ENCODE measurements around the gene VPS37D.
"Not testable (repeated sequence)": the region's sequence is repeated elsewhere in the genome, so short reads cannot be mapped to it uniquely, and the experiment has no call there.

Gene VPS37D, protein sequence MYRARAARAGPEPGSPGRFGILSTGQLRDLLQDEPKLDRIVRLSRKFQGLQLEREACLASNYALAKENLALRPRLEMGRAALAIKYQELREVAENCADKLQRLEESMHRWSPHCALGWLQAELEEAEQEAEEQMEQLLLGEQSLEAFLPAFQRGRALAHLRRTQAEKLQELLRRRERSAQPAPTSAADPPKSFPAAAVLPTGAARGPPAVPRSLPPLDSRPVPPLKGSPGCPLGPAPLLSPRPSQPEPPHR

GRCh38 chr7:73667344-73668102, at the start of gene VPS37D:
VPS37D (plus strand) TSS chr7:73667831; CDS start chr7:73667959, 128 bp downstream.
- peak; percentile 88 to 96 for DNase-seq (ENCODE audit: low read depth in 2 of 2)

GRCh38 chr7:73618538-73618937, 49.1 kb upstream of the VPS37D start:
- DNase-seq (ENCODE audit: low read depth in 2 of 2) = no peak

GRCh38 chr7:73619394-73619793, 48.2 kb upstream of the VPS37D start:
- DNase-seq (ENCODE audit: low read depth in 2 of 2) = not testable (repeated sequence)

GRCh38 chr7:73621168-73622063, 46.2 kb upstream of the VPS37D start:
- DNase-seq (ENCODE audit: low read depth in 2 of 2) = no peak

DNA sequence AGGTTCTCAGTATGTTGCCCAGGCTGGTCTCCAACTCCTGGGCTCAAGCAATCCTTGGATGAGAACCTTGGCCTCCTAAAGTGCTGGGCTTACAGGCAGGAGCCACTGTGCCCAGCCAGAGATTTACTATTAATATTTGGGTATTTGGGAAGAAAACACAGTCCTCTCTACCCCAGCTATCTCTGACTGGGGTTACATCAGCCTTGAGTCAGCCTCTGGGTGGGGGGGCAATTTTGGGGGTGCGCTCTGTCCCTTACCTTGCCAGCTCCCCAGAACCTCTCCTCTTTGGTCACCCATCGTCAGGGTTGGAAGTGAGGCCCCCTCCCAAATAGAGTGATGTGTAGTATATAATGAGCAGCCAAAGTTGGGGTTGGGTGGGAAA, 45.1 kb upstream of the VPS37D start:
- DNase-seq (ENCODE audit: low read depth in 2 of 2) = no peak

- no peak for DNase-seq (ENCODE audit: low read depth in 2 of 2)
These were observed 44.5 kb upstream of the VPS37D start for GRCh38 chr7:73622909-73623797.

- DNase-seq (ENCODE audit: low read depth in 2 of 2) = peak; percentile 65 to 72
These were observed 43.6 kb upstream of the VPS37D start, which contains the start of gene MLXIPL for GRCh38 chr7:73623798-73624668. MLXIPL (minus strand) TSS chr7:73624522; CDS start chr7:73624492, 30 bp downstream.

DNA sequence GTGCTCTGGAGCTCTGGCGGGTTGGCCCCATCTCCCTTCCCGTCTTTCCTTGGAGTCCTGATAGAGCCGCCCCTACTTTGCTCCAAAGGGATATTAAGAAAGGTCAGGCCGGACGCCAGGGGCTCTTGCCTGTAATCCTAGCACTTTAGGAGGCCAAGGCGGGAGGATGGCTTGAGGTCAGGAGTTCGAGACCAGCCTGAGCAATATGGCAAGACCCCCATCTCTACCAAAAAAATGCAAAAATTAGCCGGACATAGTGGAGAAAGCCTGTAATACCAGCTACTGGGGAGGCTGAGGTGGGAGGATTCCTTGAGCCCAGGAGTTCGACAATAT, 43.0 kb upstream of the VPS37D start:
- no peak for DNase-seq (ENCODE audit: low read depth in 2 of 2)

GRCh38 chr7:73625276-73625675, 42.4 kb upstream of the VPS37D start:
- DNase-seq (ENCODE audit: low read depth in 2 of 2) = no peak

- no peak for DNase-seq (ENCODE audit: low read depth in 2 of 2)
These were observed 40.8 kb upstream of the VPS37D start for GRCh38 chr7:73626814-73627213.

GRCh38 chr7:73628504-73628903, 39.1 kb upstream of the VPS37D start:
- no peak for DNase-seq (ENCODE audit: low read depth in 2 of 2)

GRCh38 chr7:73631558-73631957, 36.1 kb upstream of the VPS37D start:
- no peak for DNase-seq (ENCODE audit: low read depth in 2 of 2)

GRCh38 chr7:73633323-73633722, 34.3 kb upstream of the VPS37D start:
- DNase-seq (ENCODE audit: low read depth in 2 of 2) = no peak

GRCh38 chr7:73633844-73634243, 33.8 kb upstream of the VPS37D start:
- no peak for DNase-seq (ENCODE audit: low read depth in 2 of 2)

DNA sequence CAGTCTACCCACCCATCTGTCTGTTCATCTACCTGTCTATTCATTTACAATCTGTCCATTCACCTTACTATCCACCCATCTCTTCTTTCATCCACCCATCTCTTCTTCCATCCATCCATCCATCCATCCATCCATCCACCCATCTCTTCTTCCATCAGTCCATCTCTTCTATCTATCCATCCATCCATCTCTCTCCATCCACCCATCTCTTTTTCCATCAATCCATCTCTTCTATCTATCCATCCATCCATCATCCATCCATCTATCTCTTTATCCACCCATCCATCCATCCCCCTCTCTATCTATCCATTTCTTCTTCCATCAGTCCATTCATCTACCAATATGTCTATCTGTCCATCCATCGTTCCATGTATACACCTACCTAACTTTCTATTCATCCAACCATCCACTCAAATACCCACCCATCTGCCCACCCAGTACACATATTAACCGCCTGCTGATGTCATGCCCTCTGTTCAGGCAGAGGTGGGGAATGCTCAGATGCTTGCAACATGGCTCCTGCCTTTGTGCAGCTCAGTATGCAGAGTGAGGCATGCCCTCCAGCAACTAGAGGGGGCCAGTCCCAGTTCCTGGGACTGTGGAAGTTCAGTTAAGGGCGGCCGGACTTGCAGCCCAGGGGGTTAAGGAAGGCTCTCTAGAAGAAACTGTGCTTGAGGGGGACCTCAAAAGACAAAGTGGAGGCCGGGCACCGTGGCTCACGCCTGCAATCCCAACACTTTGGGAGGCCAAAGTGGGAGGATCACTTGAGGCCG, 32.0 kb upstream of the VPS37D start:
- DNase-seq (ENCODE audit: low read depth in 2 of 2) = no peak

GRCh38 chr7:73638911-73639310, 28.7 kb upstream of the VPS37D start:
- DNase-seq (ENCODE audit: low read depth in 2 of 2) = no peak

GRCh38 chr7:73642834-73643233, 24.8 kb upstream of the VPS37D start:
- DNase-seq (ENCODE audit: low read depth in 2 of 2) = no peak

DNA sequence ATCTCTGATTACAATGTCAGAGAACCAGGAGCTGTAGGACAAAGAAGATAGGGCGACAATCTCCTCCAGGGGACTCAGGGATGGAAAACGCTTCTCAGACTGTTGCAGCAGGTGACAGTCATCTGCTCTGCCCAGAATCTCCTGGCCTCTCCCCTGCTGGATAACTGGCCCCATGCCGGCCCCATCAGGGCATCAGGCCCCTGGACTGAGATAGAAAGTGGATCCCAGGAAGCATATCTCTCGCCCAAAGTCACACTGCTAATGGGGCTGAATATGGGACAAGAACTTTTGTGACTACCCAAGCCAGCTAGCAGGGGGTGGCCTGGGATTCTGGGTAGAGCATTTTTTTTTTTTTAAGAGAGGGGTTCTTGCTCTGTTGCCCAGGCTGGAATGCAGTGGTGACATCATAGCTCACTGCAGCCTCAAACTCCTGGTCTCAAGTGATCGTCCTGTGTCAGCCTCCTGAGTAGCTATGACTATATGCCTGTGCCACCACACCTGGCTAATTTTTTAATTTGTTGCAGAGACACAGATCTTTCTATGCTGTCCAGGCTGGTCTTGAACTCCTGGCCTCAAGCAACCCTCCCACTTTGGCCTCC, 22.8 kb upstream of the VPS37D start:
- no peak for DNase-seq (ENCODE audit: low read depth in 2 of 2)

DNA sequence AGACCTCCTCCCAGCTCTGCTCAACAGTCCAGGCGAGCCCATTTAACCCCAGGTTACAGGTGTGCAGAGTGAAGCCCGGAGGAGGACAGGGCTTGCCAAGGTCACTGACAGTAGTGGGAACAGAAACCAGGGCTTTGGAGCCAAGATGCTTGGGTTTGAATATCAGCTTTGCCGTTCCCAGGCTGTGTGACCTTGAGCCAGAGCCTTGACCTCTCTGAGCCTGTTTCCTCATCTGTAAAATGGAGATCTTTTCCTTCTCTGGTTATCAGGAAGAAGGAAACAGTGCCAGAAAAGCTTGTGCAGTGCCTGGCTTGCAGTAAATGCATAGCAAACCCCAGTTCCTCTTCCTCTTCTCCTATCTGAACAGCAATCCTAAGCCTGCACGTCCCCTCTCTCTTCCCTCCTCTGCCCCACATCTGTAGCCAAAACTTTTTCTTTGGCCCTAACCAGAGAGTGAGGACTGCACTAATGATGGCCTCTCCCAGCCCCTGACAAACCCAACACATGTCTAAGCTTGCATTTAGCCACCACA, 21.9 kb upstream of the VPS37D start:
- no peak for DNase-seq (ENCODE audit: low read depth in 2 of 2)
